H9 (cell line): ENCODE measurements around the gene MKRN2. TPM values are rescaled to one million over a fixed set of nuclear protein-coding genes. Genes with fewer than 3 reads are reported as not detected.

Source experiments
- DNase-seq: peaks from one replicate; pipeline ENCODE4 v3.0.0-alpha.2; 2017
- H2AFZ ChIP-seq: one replicate; pipeline ENCODE4 v1.6.1; 2013; ENCODE audit warnings: mild to moderate bottlenecking, low read length, control low read depth, moderate library complexity
- H2AK5ac ChIP-seq: 2 replicates; pipeline ENCODE4 v1.6.1; 2013; ENCODE audit warnings: low read length, control low read depth, mixed read lengths; ENCODE audit not compliant: insufficient read length
- H2BK120ac ChIP-seq: one replicate; pipeline ENCODE4 v1.6.1; 2013; ENCODE audit warnings: low read depth, mild to moderate bottlenecking, low read length, control low read depth, inconsistent platforms; ENCODE audit not compliant: poor library complexity, severe bottlenecking
- H2BK12ac ChIP-seq: 2 replicates; pipeline ENCODE4 v1.6.1; 2013; ENCODE audit warnings: low read length, control low read depth, mixed read lengths, low read depth; ENCODE audit not compliant: insufficient read length
- H2BK15ac ChIP-seq: 2 replicates; pipeline ENCODE4 v1.6.1; 2013; ENCODE audit warnings: low read depth, low read length, control low read depth
- H2BK20ac ChIP-seq: one replicate; pipeline ENCODE4 v1.6.1; 2013; ENCODE audit warnings: low read depth, mild to moderate bottlenecking, low read length, control low read depth, inconsistent platforms; ENCODE audit not compliant: poor library complexity, severe bottlenecking
- H2BK5ac ChIP-seq: 2 replicates; pipeline ENCODE4 v1.6.1; 2013; ENCODE audit warnings: low read length, control low read depth, mixed read lengths; ENCODE audit not compliant: insufficient read length
- H3K14ac ChIP-seq: 2 replicates; pipeline ENCODE4 v1.6.1; 2013; ENCODE audit warnings: low read length, control low read depth; ENCODE audit not compliant: insufficient read depth
- H3K18ac ChIP-seq: 2 replicates; pipeline ENCODE4 v1.6.1; 2013; ENCODE audit warnings: low read depth, mild to moderate bottlenecking, mixed read lengths, low read length, control low read depth; ENCODE audit not compliant: insufficient read length
- H3K23ac ChIP-seq: 2 replicates; pipeline ENCODE4 v1.6.1; 2013; ENCODE audit warnings: low read length, control low read depth, mixed read lengths, low read depth; ENCODE audit not compliant: insufficient read length
- H3K23me2 ChIP-seq: 2 replicates; pipeline ENCODE4 v1.6.1; 2013; ENCODE audit warnings: low read depth, mild to moderate bottlenecking, mixed read lengths, low read length, control low read depth; ENCODE audit not compliant: insufficient read length, poor library complexity, severe bottlenecking
- H3K27ac ChIP-seq: 2 replicates; pipeline ENCODE4 v1.5.1; 2013; ENCODE audit warnings: low read length, control low read depth, mixed read lengths, low read depth; ENCODE audit not compliant: insufficient read length
- H3K27me3 ChIP-seq: 2 replicates; pipeline ENCODE4 v1.6.1; 2013; ENCODE audit warnings: low read length, control low read depth, inconsistent platforms; ENCODE audit not compliant: insufficient read depth
- H3K4ac ChIP-seq: 2 replicates; pipeline ENCODE4 v1.6.1; 2013; ENCODE audit warnings: low read depth, mild to moderate bottlenecking, control low read depth, inconsistent platforms, low read length, moderate library complexity
- H3K4me1 ChIP-seq: 2 replicates; pipeline ENCODE4 v1.6.1; 2013; ENCODE audit warnings: low read length, control low read depth, inconsistent platforms; ENCODE audit not compliant: insufficient read depth
- H3K4me2 ChIP-seq: 2 replicates; pipeline ENCODE4 v1.6.1; 2013; ENCODE audit warnings: low read length, control low read depth, mixed read lengths; ENCODE audit not compliant: insufficient read length, insufficient read depth
- H3K56ac ChIP-seq: 2 replicates; pipeline ENCODE4 v1.6.1; 2013; ENCODE audit warnings: low read depth, mild to moderate bottlenecking, mixed read lengths, low read length, control low read depth; ENCODE audit not compliant: insufficient read length
- H3K79me1 ChIP-seq: 2 replicates; pipeline ENCODE4 v1.6.1; 2013; ENCODE audit warnings: low read depth, mild to moderate bottlenecking, moderate library complexity, low read length, control low read depth, inconsistent platforms; ENCODE audit not compliant: insufficient read depth, poor library complexity, severe bottlenecking
- H3K79me2 ChIP-seq: 2 replicates; pipeline ENCODE4 v1.6.1; 2013; ENCODE audit warnings: low read length, control low read depth, inconsistent platforms; ENCODE audit not compliant: insufficient read depth
- H3K9ac ChIP-seq: 2 replicates; pipeline ENCODE4 v1.6.1; 2013; ENCODE audit warnings: low read length, control low read depth, mixed read lengths; ENCODE audit not compliant: insufficient read length; ENCODE audit errors: extremely low read depth
- H3K9me3 ChIP-seq: one replicate; pipeline ENCODE4 v1.6.1; 2013; ENCODE audit warnings: low read depth, low read length, inconsistent platforms; ENCODE audit not compliant: control insufficient read depth
- H3T11ph ChIP-seq: one replicate; pipeline ENCODE4 v1.6.1; 2013; ENCODE audit warnings: mild to moderate bottlenecking, low read length, control low read depth, inconsistent platforms
- H4K20me1 ChIP-seq: one replicate; pipeline ENCODE4 v1.6.1; 2013; ENCODE audit not compliant: control insufficient read depth, insufficient read length, insufficient read depth
- H4K5ac ChIP-seq: 2 replicates; pipeline ENCODE4 v1.6.1; 2013; ENCODE audit warnings: low read depth, mild to moderate bottlenecking, mixed read lengths, low read length, control low read depth; ENCODE audit not compliant: insufficient read length
- H4K8ac ChIP-seq: replicated peaks from 2 replicates; pipeline ENCODE4 v1.6.1; 2013; ENCODE audit warnings: low read length, control low read depth, mixed read lengths, low read depth; ENCODE audit not compliant: insufficient read length
- H4K91ac ChIP-seq: 2 replicates; pipeline ENCODE4 v1.6.1; 2013; ENCODE audit warnings: low read depth, mild to moderate bottlenecking, moderate library complexity, mixed read lengths, low read length, control low read depth; ENCODE audit not compliant: insufficient read length
- H3K27ac Mint-ChIP-seq, 3 experiments: 2 replicates in 2 of 3; 3 replicates in 1 of 3; pipeline ENCODE4 v1.8.0; 2020 to 2021; ENCODE audit warnings: mixed read lengths in 3 of 3, mild to moderate bottlenecking in 1 of 3, moderate library complexity in 1 of 3
- H3K27me3 Mint-ChIP-seq: 2 replicates; pipeline ENCODE4 v1.8.0; 2021; ENCODE audit warnings: low read depth, mild to moderate bottlenecking, moderate library complexity, mixed read lengths
- H3K36me3 Mint-ChIP-seq, 3 experiments: 2 replicates in 2 of 3; 3 replicates in 1 of 3; pipeline ENCODE4 v1.8.0; 2020 to 2021; ENCODE audit warnings: low read depth in 3 of 3, mixed read lengths in 3 of 3; ENCODE audit not compliant: insufficient read depth in 1 of 3
- H3K4me1 Mint-ChIP-seq, 2 experiments: 2 replicates each; pipeline ENCODE4 v1.8.0; 2020; ENCODE audit warnings: mixed read lengths in 2 of 2
- H3K4me3 Mint-ChIP-seq, 2 experiments: 2 replicates in 1 of 2; 3 replicates in 1 of 2; pipeline ENCODE4 v1.8.0; 2020 to 2021; ENCODE audit warnings: mild to moderate bottlenecking in 2 of 2, mixed read lengths in 2 of 2, moderate library complexity in 1 of 2
- H3K9me3 Mint-ChIP-seq, 2 experiments: 2 replicates in 1 of 2; 3 replicates in 1 of 2; pipeline ENCODE4 v1.8.0; 2020; ENCODE audit warnings: mild to moderate bottlenecking in 2 of 2, mixed read lengths in 2 of 2, moderate library complexity in 1 of 2
- CTCF ChIP-seq: fragments of 200-600 bp; sonication (generic); conservative IDR thresholded peaks from 3 replicates; pipeline ENCODE4 v1.8.0; 2021; ENCODE audit warnings: antibody characterized with exemption, mild to moderate bottlenecking
- WGBS: extraction: QIAGEN DNeasy Blood & Tissue Kit; methylation state at CpG from one replicate; pipeline ENCODE4 v1.1.7; 2013; ENCODE audit warnings: missing lambda C conversion rate, low lambda C conversion rate, mixed read lengths; ENCODE audit not compliant: insufficient read length; ENCODE audit errors: extremely low coverage; 5-methylcytosine and 5-hydroxymethylcytosine counted together
- total RNA-seq: library from RNA; stranded (reverse); gene quantifications from 2 replicates; pipeline ENCODE4 v1.2.1, GENCODE V29; 2021

Gene MKRN2
- total RNA-seq, 1 experiment from 2014 or later = 18.1 TPM

GRCh38 chr3:12588039-12589009 lies 31.4 kb downstream of the MKRN2 start:
- Histone ChIP-seq H3K27ac (no peak overlapping the region), H2AK5ac (no peak overlapping the region), H3K23me2 (no peaks in the 10 kb centered on the region), H3K4me1 (no peaks in the 10 kb centered on the region), H3K4me2 (no peak overlapping the region), H3K14ac (no peak overlapping the region), H4K91ac (no peak overlapping the region), H2BK20ac (no peak overlapping the region), H3K56ac (no peak overlapping the region), H3K79me1 (no peaks in the 10 kb centered on the region), H2BK15ac (no peak overlapping the region), H3K79me2 (no peaks in the 10 kb centered on the region), H2BK12ac (no peak overlapping the region), H3K4ac (no peak overlapping the region), H2BK120ac (no peak overlapping the region), H3K27me3 (no peaks in the 10 kb centered on the region), H2BK5ac (no peak overlapping the region), H3T11ph (no peak overlapping the region), H3K9ac (no peak overlapping the region), H3K23ac (no peak overlapping the region), H4K20me1 (no peaks in the 10 kb centered on the region), H4K8ac (no peak overlapping the region), H3K9me3 (no peaks in the 10 kb centered on the region), H3K18ac (no peak overlapping the region), H2AFZ (no peak overlapping the region), H4K5ac (no peak overlapping the region)
- H3K27ac Mint-ChIP-seq = peak overlapping the region in 1 of 3 experiments; percentile 37; a peak in 2 of 7 replicates
- H3K9me3 Mint-ChIP-seq = no peaks in the 10 kb centered on the region
- H3K36me3 Mint-ChIP-seq = peaks cover 40 to 76% (median 72%) of the 10 kb centered on the region in 3 experiments
- no peaks in the 10 kb centered on the region for H3K27me3 Mint-ChIP-seq
- no peak for DNase-seq
- peaks cover 0 to 4% of the 10 kb centered on the region in 2 experiments; a peak in 1 of 4 replicates for H3K4me1 Mint-ChIP-seq
- no peak overlapping the region for H3K4me3 Mint-ChIP-seq
- TF ChIP-seq CTCF = no peak
- WGBS = no CpG with 5 or more reads among the region's 7 CpGs
